Heart right ventricle (tissue), 16 donors: ENCODE measurements around the gene PLD4. TPM values are rescaled to one million over a fixed set of nuclear protein-coding genes. Genes with fewer than 3 reads are reported as not detected.

Experiments
- ATAC-seq, 8 donors: fragments of 200-7000 bp; cut with Tn5 transposase; one replicate each; pipeline ENCODE4 v1.9.1; 2020; ENCODE audit warnings: mild to moderate bottlenecking in 8 of 8, moderate library complexity in 8 of 8, moderate number of reproducible peaks in 1 of 8
- DNase-seq, 2 donors: peaks; one replicate each; pipeline ENCODE4 v3.0.0-alpha.2; 2020
- H3K27ac ChIP-seq, 10 donors: fragments of 200-600 bp; sonication (generic) in 2 of 10; one replicate each; pipeline versions ENCODE4 v1.5.0 to v1.8.0; 2020 to 2022; ENCODE audit warnings: mild to moderate bottlenecking in 3 of 10
- H3K27me3 ChIP-seq, 7 donors: fragments of 200-600 bp; one replicate each; pipeline ENCODE4 v1.8.0; 2021 to 2022; ENCODE audit warnings: mild to moderate bottlenecking in 2 of 7
- H3K36me3 ChIP-seq, 9 donors: fragments of 200-600 bp; sonication (generic) in 1 of 9; one replicate each; pipeline versions ENCODE4 v1.5.0 to v1.8.0; 2020 to 2022; ENCODE audit warnings: mild to moderate bottlenecking in 2 of 9
- H3K4me1 ChIP-seq, 9 donors: fragments of 200-600 bp; sonication (generic) in 1 of 9; one replicate each; pipeline versions ENCODE4 v1.5.0 to v1.8.0; 2020 to 2022; ENCODE audit warnings: mild to moderate bottlenecking in 4 of 9
- H3K4me3 ChIP-seq, 10 donors: fragments of 200-600 bp; sonication (generic) in 2 of 10; one replicate each; pipeline versions ENCODE4 v1.5.0 to v1.8.0; 2020 to 2022; ENCODE audit warnings: mild to moderate bottlenecking in 7 of 10, moderate library complexity in 2 of 10
- H3K9me3 ChIP-seq, 11 donors: fragments of 200-600 bp in 10 of 11; sonication (generic) in 2 of 11; one replicate each; pipeline versions ENCODE4 v1.5.0 to v1.8.0; 2013 to 2022; ENCODE audit warnings: mild to moderate bottlenecking in 2 of 11, control low read depth in 1 of 11, moderate library complexity in 1 of 11
- WGBS, 2 donors: extraction: QIAGEN DNeasy Blood & Tissue Kit; methylation state at CpG; one replicate each; pipeline ENCODE4 v1.1.7; 2013; ENCODE audit warnings: inconsistent platforms in 1 of 2; 5-methylcytosine and 5-hydroxymethylcytosine counted together
- intact Hi-C, 10 donors: fragments of 100-400 bp; cut with DNase I; formaldehyde crosslinking; loops; one replicate each; pipeline versions ENCODE4 v1.11.1 to v1.14.2; 2022
- polyA plus RNA-seq, 2 donors: library from polyadenylated mRNA; stranded (reverse); fragments of 200-250 nt; gene quantifications; one replicate each; pipeline ENCODE4 v1.2.3, GENCODE V29; 2013
- total RNA-seq, 10 donors: library from RNA; stranded (reverse); fragmentation: NEBNext Ultra II Directional in 3 of 10; extraction: Animal tissue kit (Norgen Biotek cat#: 25700) in 3 of 10; gene quantifications; one replicate each; pipeline versions ENCODE4 v1.2.1 to v1.2.4, GENCODE V29; 2021 to 2023
- TF ChIP-seq, protein P1 (sequence below), 9 donors: fragments of 200-600 bp; sonication (generic) in 2 of 9; IDR thresholded peaks; one replicate each; pipeline versions ENCODE4 v1.5.0 to v1.8.0; 2021 to 2022; ENCODE audit warnings: antibody characterized with exemption in 9 of 9, mild to moderate bottlenecking in 5 of 9, moderate library complexity in 1 of 9
- donor health status: Arrhythmogenic right ventricular cardiomyopathy.
- donor health status: ischemic (EF 13 %, LVEDD 7.1; RV severe dilation, severe dysfunction).
- donor health status: healthy with polysubstance abuse.
- donor health status: DM: no; HTN: yes; CAD: no.
- donor health status: DM: no; HTN: no; CAD: no.
- donor health status: ischemic (EF 25% LVEDD 6.9; RV normal size, moderate dysfunction).
- donor health status: ischemic (EF 25% LVEDD 5.7; RV mildly dilated, moderate dysfunction).
- donor health status: healthy.
- donor health status: DM: yes; HTN: yes; CAD: no.
- donor health status: Ischemic cardiomyopathy.
- donor health status: ischemic (EF 35%, LVEDD 5.7; RV mildly dilated, moderate dysfunction).
- donor health status: nonischemic (EF 11% LVEDD 7.7; RV severe dilation, severe dysfunction).
- donor health status: DM: yes; HTN: yes; CAD: no.
- donor health status: PGD.
- donor health status: ischemic (EF 29% LVEDD 5.4; RV normal size, mild dysfunction).
- donor health status: nonischemic (EF 23%, LVEDD 6.1; RV moderate dilation, normal function).

The PLD4 gene
- total and polyA plus RNA-seq, 12 donors: 0.07 to 0.91 (median 0.47) TPM; not detected in 1

DNA sequence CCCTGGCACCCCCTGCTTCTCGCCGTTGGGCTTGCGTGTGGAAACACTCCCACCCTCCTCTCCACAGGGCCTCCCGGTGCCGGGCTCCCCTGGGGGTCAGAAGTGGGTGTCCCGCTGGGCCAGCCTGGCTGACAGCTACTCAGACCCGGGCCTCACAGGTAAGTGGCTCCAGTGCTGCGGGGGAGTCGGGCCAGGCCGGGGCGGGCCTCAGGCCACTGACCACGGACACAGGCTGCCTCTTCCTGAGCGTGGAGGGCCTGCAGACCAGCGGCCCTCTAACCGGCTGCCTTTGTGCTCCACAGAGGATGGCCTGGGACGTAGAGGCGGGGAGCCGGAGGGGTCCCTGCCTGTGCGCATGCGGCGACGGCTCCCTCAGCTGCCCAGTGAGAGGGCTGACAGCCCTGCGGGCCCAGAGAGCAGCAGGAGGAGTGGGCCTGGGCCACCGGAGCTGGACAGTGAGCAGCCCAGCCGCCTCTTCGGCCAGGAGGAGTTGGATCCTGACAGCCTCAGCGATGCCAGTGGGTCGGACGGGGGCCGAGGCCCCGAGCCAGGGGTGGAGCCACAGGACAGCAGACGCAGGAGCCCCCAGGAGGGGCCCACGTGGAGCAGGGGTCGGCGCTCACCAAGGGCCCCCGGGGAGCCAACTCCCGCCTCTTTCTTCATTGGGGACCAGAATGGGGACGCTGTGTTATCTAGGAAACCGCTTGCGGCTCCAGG is 38.5 kb upstream of the PLD4 start:
- DNase-seq: peak in 1 of 2 donors; percentile 3
- H3K27me3 ChIP-seq: no peaks in the 10 kb centered on the region
- H3K9me3 ChIP-seq: no peaks in the 10 kb centered on the region
- intact Hi-C loops: no loop called here
- peaks cover 0 to 49% (median 4%) of the 10 kb centered on the region in 9 donors for H3K36me3 ChIP-seq
- 90 to 93% methylated on average over 40 of the region's 40 CpGs for WGBS, 2 donors
- no peak overlapping the region for H3K4me3 ChIP-seq
- peaks cover 0 to 9% (median 0%) of the 10 kb centered on the region in 9 donors for H3K4me1 ChIP-seq
- TF ChIP-seq, protein P1, sequence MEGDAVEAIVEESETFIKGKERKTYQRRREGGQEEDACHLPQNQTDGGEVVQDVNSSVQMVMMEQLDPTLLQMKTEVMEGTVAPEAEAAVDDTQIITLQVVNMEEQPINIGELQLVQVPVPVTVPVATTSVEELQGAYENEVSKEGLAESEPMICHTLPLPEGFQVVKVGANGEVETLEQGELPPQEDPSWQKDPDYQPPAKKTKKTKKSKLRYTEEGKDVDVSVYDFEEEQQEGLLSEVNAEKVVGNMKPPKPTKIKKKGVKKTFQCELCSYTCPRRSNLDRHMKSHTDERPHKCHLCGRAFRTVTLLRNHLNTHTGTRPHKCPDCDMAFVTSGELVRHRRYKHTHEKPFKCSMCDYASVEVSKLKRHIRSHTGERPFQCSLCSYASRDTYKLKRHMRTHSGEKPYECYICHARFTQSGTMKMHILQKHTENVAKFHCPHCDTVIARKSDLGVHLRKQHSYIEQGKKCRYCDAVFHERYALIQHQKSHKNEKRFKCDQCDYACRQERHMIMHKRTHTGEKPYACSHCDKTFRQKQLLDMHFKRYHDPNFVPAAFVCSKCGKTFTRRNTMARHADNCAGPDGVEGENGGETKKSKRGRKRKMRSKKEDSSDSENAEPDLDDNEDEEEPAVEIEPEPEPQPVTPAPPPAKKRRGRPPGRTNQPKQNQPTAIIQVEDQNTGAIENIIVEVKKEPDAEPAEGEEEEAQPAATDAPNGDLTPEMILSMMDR (IDR thresholded peaks at IDR 0.05): no peak
- no peak overlapping the region for H3K27ac ChIP-seq
- ATAC-seq: no peak

DNA sequence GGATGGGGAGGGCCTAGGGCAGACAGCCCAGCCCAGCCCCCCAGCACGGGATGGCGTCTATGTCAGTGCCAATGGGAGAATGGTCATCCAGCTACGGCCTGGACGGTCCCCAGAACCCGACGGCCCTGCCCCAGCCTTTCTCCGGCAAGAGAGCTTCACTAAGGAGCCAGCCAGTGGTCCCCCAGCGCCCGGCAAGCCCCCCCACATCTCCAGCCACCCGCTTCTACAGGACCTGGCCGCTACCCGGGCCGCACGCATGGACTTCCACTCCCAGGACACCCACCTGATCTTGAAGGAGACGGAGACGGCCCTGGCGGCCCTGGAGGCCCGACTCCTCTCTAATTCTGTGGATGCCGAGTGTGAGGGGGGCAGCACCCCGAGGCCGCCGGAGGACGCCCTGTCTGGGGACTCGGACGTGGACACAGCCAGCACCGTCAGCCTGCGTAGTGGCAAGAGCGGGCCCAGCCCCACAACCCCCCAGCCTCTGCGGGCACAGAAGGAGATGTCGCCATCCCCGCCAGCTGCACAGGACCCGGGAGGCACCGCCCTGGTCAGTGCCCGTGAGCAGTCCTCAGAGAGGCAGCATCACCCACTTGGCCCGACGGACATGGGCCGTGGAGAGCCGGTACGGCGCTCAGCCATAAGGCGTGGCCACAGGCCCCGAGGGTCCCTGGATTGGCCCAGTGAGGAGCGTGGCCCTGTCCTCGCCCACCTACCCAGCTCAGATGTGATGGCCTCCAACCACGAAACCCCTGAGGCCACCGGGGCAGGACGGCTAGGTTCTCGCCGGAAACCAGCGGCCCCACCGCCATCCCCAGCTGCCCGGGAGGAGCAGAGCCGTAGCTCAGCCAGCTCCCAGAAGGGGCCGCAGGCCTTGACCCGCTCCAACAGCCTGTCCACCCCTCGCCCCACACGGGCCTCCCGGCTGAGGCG is 37.7 kb upstream of the PLD4 start:
- Histone ChIP-seq H3K27me3 (no peaks in the 10 kb centered on the region), H3K4me3 (no peak overlapping the region), H3K36me3 (peaks cover 0 to 49% (median 4%) of the 10 kb centered on the region in 9 donors), H3K4me1 (peaks cover 0 to under 1% (median 0%) of the 10 kb centered on the region in 9 donors), H3K9me3 (no peaks in the 10 kb centered on the region), H3K27ac (no peak overlapping the region)
- DNase-seq (peak in 1 of 2 donors; percentile 10), ATAC-seq (peak in 1 of 8 donors; percentile 7)
- intact Hi-C loops: no loop called here
- 95 to 96% methylated on average over 58 to 59 of the region's 59 CpGs for WGBS, 2 donors
- TF ChIP-seq, protein P1 (IDR thresholded peaks at IDR 0.05): no peak

DNA sequence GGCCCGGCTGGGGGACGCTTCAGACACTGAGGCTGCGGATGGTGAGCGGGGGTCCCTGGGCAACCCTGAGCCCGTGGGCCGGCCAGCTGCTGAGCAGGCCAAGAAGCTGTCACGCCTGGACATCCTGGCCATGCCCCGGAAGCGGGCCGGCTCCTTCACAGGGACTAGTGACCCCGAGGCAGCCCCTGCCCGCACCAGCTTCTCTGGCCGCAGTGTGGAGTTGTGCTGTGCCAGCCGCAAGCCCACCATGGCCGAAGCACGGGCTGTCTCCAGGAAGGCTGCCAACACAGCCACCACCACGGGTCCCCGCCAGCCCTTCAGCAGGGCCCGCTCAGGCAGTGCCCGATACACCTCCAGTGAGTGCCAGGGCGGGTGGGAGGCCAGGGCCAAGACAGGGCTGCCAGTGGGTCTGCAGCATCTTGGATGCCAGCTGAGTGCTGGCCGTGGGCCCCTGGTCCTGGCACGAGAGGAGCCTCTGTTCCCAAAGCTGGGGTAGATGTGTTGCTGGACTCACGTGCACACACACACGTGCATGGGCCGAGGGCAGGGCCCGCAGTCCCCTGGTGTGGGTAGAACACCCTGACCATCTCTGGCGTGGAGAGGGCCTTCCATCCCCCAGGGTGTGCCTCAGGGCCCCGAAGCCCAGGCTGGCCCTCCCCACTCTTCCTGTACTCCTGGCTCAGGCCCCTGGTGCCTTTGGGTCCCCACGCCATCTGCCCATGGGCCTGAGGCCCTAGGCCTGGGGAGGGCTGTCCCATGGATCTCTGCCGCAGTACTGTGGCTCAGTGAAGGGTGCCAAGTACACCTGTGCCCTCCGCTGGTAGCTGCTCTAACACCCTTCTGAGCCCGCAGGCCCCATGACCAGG is 36.8 kb upstream of the PLD4 start:
- WGBS, 2 donors: 95 to 96% methylated on average over 31 to 33 of the region's 33 CpGs
- intact Hi-C loops: no loop called here
- DNase-seq (peak in 1 of 2 donors; percentile 3), ATAC-seq (peak in 2 of 8 donors; percentile 6 to 11)
- H3K27ac ChIP-seq: no peak overlapping the region
- no peaks in the 10 kb centered on the region for H3K9me3 ChIP-seq
- no peak overlapping the region for H3K4me3 ChIP-seq
- TF ChIP-seq, protein P1 (IDR thresholded peaks at IDR 0.05): no peak
- H3K27me3 ChIP-seq: no peaks in the 10 kb centered on the region
- peaks cover 0 to 48% (median 4%) of the 10 kb centered on the region in 9 donors for H3K36me3 ChIP-seq
- no peaks in the 10 kb centered on the region for H3K4me1 ChIP-seq
